Hepatocyte (in vitro differentiated cells): ENCODE results near the gene KIAA0040. TPM values are rescaled to one million over a fixed set of nuclear protein-coding genes. Genes with fewer than 3 reads are reported as not detected.

ENCODE experiments used
- DNase-seq: peaks from one replicate; pipeline ENCODE4 v3.0.0-alpha.2; 2016; ENCODE audit warnings: low spot score
- H2AFZ ChIP-seq: fragments of 200-600 bp; sonication (generic); 2 replicates; pipeline ENCODE4 v1.6.0; 2016; ENCODE audit warnings: antibody characterized with exemption, mild to moderate bottlenecking
- H3K27ac ChIP-seq: fragments of 200-600 bp; sonication (generic); 2 replicates; pipeline ENCODE4 v1.5.1; 2016; ENCODE audit warnings: mild to moderate bottlenecking
- H3K27me3 ChIP-seq: fragments of 200-600 bp; sonication (generic); 2 replicates; pipeline ENCODE4 v1.6.1; 2016
- H3K36me3 ChIP-seq: fragments of 200-600 bp; sonication (generic); replicated peaks from 2 replicates; pipeline ENCODE4 v1.5.1; 2016; ENCODE audit warnings: low read depth; ENCODE audit not compliant: insufficient read depth
- H3K4me1 ChIP-seq: fragments of 200-600 bp; sonication (generic); 2 replicates; pipeline ENCODE4 v1.5.1; 2016; ENCODE audit warnings: mild to moderate bottlenecking, moderate library complexity; ENCODE audit not compliant: insufficient read depth
- H3K4me2 ChIP-seq: fragments of 200-600 bp; sonication (generic); 2 replicates; pipeline ENCODE4 v1.6.0; 2016
- H3K4me3 ChIP-seq: fragments of 200-600 bp; sonication (generic); 2 replicates; pipeline ENCODE4 v1.5.1; 2016; ENCODE audit warnings: mild to moderate bottlenecking
- H3K79me2 ChIP-seq: fragments of 200-600 bp; sonication (generic); 2 replicates; pipeline ENCODE4 v1.6.0; 2017; ENCODE audit warnings: mild to moderate bottlenecking
- H3K9me2 ChIP-seq: fragments of 200-600 bp; sonication (generic); replicated peaks from 2 replicates; pipeline ENCODE4 v1.6.0; 2017; ENCODE audit warnings: mild to moderate bottlenecking; ENCODE audit not compliant: insufficient read depth
- H3K9me3 ChIP-seq: fragments of 200-600 bp; sonication (generic); 2 replicates; pipeline ENCODE4 v1.5.1; 2016; ENCODE audit warnings: low read depth, mild to moderate bottlenecking
- H4K20me1 ChIP-seq: fragments of 200-600 bp; sonication (generic); 2 replicates; pipeline ENCODE4 v1.6.0; 2016; ENCODE audit warnings: mild to moderate bottlenecking; ENCODE audit not compliant: insufficient read depth, poor library complexity, severe bottlenecking
- EZH2 ChIP-seq: fragments of 200-600 bp; sonication (generic); IDR thresholded peaks from 2 replicates; pipeline ENCODE4 v1.6.1; 2016; ENCODE audit warnings: antibody characterized with exemption, mild to moderate bottlenecking, borderline replicate concordance
- EZH2phosphoT487 ChIP-seq: fragments of 200-600 bp; sonication (generic); IDR thresholded peaks from one replicate; pipeline ENCODE4 v1.6.1; 2018; ENCODE audit warnings: antibody characterized with exemption, mild to moderate bottlenecking, low read depth, moderate library complexity; ENCODE audit not compliant: unreplicated experiment, severe bottlenecking
- WGBS: methylation state at CpG from one replicate; pipeline ENCODE4 v1.1.6; 2016; ENCODE audit warnings: low lambda C conversion rate; ENCODE audit errors: missing lambda C conversion rate; 5-methylcytosine and 5-hydroxymethylcytosine counted together
- polyA plus RNA-seq: library from polyadenylated mRNA; unstranded; fragments of >200 nt; fragmentation: Nextera tagmentation; extraction: Ambion mirVana; gene quantifications from 2 replicates; pipeline ENCODE4 v1.2.1, GENCODE V29; 2016
- total RNA-seq: library from RNA; depleted of rRNA; stranded (reverse); fragments of >200 nt; gene quantifications from 2 replicates; pipeline ENCODE4 v1.2.3, GENCODE V29; 2014
- TF ChIP-seq, protein P1 (sequence below): fragments of 200-600 bp; sonication (generic); IDR thresholded peaks from 2 replicates; pipeline ENCODE4 v1.5.1; 2016; ENCODE audit warnings: antibody characterized with exemption, mild to moderate bottlenecking; ENCODE audit not compliant: poor library complexity

Gene KIAA0040
- total and polyA plus RNA-seq, 2 experiments from 2014 or later, result 4.5 to 8.1 TPM

DNA sequence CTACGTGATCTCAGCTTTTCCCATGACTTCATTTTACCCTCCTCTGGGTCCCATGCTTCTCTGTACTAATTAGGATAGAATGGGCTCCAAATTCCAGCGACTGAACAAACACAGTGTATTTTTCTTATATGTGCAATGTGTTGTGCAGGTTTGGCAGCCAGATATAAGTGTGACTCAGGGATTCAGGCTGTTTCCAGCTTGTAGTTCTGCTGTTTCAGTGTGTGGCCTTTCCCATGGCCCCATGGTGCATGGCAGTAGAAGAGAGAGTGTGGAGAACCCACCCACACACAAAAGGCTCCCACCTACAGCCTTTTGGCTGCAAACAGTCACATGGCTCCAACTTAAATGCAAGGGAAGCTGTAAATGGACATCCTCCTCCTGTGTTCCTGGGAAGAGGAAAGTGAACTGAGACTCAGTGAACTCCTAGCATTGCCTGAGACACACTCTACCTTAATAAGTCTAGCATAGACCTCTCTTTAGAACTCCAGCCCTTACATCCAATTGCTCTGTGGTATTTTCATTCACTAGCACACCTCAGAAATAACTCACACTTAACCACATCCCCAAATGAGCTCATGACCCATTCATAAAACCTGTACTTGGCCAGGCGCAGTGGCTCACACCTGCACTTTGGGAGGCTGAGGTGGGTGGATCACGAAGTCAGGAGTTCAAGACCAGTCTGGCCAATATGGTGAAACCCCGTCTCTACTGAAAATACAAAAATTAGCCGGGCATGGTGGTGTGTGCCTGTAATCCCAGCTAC lies 58.7 kb downstream of the KIAA0040 start:
- Histone ChIP-seq H3K79me2 (no peaks in the 10 kb centered on the region), H3K9me2 (no peaks in the 10 kb centered on the region), H3K9me3 (no peaks in the 10 kb centered on the region), H3K4me1 (peaks cover 12% of the 10 kb centered on the region), H2AFZ (no peak overlapping the region), H3K27me3 (no peaks in the 10 kb centered on the region), H3K4me3 (no peak overlapping the region), H3K27ac (no peak overlapping the region), H4K20me1 (no peaks in the 10 kb centered on the region), H3K4me2 (no peak overlapping the region), H3K36me3 (no peaks in the 10 kb centered on the region)
- no peak for DNase-seq
- TF ChIP-seq, protein P1, sequence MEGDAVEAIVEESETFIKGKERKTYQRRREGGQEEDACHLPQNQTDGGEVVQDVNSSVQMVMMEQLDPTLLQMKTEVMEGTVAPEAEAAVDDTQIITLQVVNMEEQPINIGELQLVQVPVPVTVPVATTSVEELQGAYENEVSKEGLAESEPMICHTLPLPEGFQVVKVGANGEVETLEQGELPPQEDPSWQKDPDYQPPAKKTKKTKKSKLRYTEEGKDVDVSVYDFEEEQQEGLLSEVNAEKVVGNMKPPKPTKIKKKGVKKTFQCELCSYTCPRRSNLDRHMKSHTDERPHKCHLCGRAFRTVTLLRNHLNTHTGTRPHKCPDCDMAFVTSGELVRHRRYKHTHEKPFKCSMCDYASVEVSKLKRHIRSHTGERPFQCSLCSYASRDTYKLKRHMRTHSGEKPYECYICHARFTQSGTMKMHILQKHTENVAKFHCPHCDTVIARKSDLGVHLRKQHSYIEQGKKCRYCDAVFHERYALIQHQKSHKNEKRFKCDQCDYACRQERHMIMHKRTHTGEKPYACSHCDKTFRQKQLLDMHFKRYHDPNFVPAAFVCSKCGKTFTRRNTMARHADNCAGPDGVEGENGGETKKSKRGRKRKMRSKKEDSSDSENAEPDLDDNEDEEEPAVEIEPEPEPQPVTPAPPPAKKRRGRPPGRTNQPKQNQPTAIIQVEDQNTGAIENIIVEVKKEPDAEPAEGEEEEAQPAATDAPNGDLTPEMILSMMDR, result no peak
- TF ChIP-seq EZH2 (no peak), EZH2phosphoT487 (no peak)
- over 99% methylated on average over 6 of the region's 6 CpGs for WGBS

DNA sequence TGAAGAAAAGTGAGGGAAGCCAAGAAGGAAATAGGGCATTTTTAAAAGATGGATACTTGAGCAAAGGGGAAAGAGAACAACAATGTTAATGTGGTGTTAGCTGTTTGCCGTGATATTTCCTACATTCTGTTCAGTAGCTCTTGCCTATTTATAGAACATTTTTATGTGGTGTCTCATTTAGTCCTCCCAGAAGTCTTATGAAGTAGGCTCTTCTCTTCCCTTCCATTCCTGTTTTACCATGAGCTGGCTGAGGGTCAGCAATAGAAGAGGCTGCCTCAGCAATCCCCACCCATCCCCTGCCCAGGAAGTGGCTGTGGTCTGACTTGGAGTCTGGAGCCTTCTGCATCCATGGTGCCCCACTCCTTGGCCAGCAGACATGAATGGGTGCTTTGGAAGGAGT lies 60.1 kb downstream of the KIAA0040 start:
- Histone ChIP-seq H3K27me3 (no peaks in the 10 kb centered on the region), H3K27ac (no peak overlapping the region), H3K4me2 (no peak overlapping the region), H2AFZ (no peak overlapping the region), H3K9me3 (no peaks in the 10 kb centered on the region), H3K79me2 (no peaks in the 10 kb centered on the region), H3K4me3 (no peak overlapping the region), H3K36me3 (no peaks in the 10 kb centered on the region), H3K9me2 (no peaks in the 10 kb centered on the region), H4K20me1 (no peaks in the 10 kb centered on the region), H3K4me1 (peaks cover 12% of the 10 kb centered on the region)
- WGBS, result 79% methylated on average over 1 of the region's 1 CpG
- TF ChIP-seq, protein P1, result no peak
- TF ChIP-seq EZH2, result no peak
- no peak for TF ChIP-seq EZH2phosphoT487
- no peak for DNase-seq

DNA sequence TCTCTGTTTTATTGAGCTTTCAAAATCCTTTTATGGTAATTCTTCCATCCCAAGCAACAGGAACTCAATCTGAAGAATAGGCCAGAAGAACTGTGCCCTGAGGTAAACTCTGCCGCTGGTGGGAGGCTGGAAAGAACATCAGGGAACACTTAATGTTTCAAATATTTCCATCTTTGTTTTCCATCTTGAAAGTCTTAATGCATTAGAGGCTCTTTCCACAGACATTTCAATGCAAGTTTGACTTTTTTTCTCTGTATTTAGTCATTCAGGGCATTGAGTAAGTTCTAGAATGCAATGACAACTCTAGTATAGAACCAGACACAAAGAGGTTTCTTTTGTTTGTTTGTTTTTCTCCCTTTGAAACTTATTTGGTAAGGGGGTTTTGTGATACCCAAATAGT lies 61.5 kb downstream of the KIAA0040 start:
- peak overlapping the region; percentile 63 for H3K27ac ChIP-seq
- WGBS, result 39% methylated on average over 1 of the region's 1 CpG
- no peaks in the 10 kb centered on the region for H3K27me3 ChIP-seq
- H3K9me2 ChIP-seq, result no peaks in the 10 kb centered on the region
- no peaks in the 10 kb centered on the region for H4K20me1 ChIP-seq
- no peak overlapping the region for H3K4me3 ChIP-seq
- H3K79me2 ChIP-seq, result no peaks in the 10 kb centered on the region
- H3K4me1 ChIP-seq, result peaks cover 12% of the 10 kb centered on the region
- no peak overlapping the region for H3K4me2 ChIP-seq
- H3K36me3 ChIP-seq, result no peaks in the 10 kb centered on the region
- TF ChIP-seq EZH2phosphoT487 (no peak), EZH2 (no peak)
- TF ChIP-seq, protein P1, result no peak
- H3K9me3 ChIP-seq, result no peaks in the 10 kb centered on the region
- no peak for DNase-seq
- H2AFZ ChIP-seq, result no peak overlapping the region
